Measurements from ENCODE around the gene TCF12. TPM values are rescaled to one million over a fixed set of nuclear protein-coding genes. Genes with fewer than 3 reads are reported as not detected.

TCF12 gene
- total RNA-seq, 1 donor from 2014 or later = 106 TPM

DNA sequence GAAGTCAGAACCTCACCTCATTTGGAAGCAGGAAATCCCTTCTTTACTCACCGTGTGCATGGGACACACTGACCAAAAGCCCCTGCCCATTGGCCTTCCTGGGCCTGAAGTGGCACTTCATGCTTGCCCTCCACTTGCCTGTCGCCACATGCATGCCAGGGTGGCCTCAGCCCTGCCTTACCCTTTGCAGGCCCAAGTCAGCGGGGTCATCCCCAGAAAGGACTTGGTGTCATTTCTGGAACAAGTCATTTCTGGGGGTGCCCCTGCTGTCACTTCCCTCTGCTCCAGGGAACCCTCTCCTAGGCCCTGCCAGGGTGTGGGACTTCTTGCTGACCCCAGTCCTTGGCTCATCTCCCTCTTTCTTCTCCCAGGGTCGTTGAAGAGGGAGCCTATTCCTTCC, 398.0 kb downstream of the TCF12 start:
- DNase-seq (ENCODE audit: low spot score) = peak; percentile 55
- Mint-ChIP-seq H3K27me3 (ENCODE audit: low read depth) (no peaks in the 10 kb centered on the region), H3K4me1 (ENCODE audit: low read depth) (peaks cover 14% of the 10 kb centered on the region), H3K27ac (ENCODE audit: unreplicated experiment) (no peak overlapping the region), H3K4me3 (ENCODE audit: unreplicated experiment) (no peak overlapping the region), H3K9me3 (ENCODE audit: low read depth) (no peaks in the 10 kb centered on the region), H3K36me3 (ENCODE audit: low read depth) (no peaks in the 10 kb centered on the region)
- TF ChIP-seq, protein P1, sequence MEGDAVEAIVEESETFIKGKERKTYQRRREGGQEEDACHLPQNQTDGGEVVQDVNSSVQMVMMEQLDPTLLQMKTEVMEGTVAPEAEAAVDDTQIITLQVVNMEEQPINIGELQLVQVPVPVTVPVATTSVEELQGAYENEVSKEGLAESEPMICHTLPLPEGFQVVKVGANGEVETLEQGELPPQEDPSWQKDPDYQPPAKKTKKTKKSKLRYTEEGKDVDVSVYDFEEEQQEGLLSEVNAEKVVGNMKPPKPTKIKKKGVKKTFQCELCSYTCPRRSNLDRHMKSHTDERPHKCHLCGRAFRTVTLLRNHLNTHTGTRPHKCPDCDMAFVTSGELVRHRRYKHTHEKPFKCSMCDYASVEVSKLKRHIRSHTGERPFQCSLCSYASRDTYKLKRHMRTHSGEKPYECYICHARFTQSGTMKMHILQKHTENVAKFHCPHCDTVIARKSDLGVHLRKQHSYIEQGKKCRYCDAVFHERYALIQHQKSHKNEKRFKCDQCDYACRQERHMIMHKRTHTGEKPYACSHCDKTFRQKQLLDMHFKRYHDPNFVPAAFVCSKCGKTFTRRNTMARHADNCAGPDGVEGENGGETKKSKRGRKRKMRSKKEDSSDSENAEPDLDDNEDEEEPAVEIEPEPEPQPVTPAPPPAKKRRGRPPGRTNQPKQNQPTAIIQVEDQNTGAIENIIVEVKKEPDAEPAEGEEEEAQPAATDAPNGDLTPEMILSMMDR (IDR thresholded peaks at IDR 0.05) = no peak

DNA sequence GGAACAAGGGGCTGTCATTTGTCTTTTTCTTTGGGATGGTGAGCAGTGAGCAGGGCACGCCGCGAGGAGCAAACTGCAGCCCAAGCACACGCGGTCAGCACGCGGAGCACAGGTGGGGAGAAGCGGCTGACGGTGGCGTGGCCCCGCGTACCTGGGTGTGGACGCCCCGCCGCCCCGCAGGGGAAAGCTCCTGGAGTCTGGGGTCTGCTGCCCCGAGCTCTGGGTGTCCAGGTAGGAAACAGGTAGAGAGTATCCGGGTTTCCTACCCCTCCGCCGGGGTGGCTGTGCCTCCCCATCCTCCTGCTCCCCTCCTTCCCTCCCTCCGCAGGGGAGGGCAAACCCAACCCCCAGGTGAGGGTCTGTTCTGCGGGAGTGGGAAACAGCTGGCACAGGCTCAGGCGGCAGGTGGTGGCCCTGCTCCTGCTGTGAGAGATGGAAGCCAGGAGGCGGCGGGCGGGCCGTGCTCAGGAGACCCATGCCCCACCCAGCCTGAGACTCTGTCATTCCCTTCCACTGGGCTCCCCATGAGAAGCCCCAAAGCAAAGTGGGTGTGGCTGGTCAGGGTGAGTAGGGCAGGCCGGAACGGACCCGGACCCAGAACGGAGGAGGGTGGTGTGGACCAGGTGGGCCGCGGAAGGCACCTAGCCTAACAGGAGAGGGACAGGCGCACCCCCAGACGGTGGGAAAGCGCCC, 400.9 kb downstream of the TCF12 start:
- peaks cover 19% of the 10 kb centered on the region for H3K4me1 Mint-ChIP-seq (ENCODE audit: low read depth)
- TF ChIP-seq, protein P1 (IDR thresholded peaks at IDR 0.05) = no peak
- DNase-seq (ENCODE audit: low spot score) = peak; percentile 86
- no peaks in the 10 kb centered on the region for H3K36me3 Mint-ChIP-seq (ENCODE audit: low read depth)
- H3K27me3 Mint-ChIP-seq (ENCODE audit: low read depth) = no peaks in the 10 kb centered on the region
- no peaks in the 10 kb centered on the region for H3K9me3 Mint-ChIP-seq (ENCODE audit: low read depth)
- H3K4me3 Mint-ChIP-seq (ENCODE audit: unreplicated experiment) = no peak overlapping the region
- no peak overlapping the region for H3K27ac Mint-ChIP-seq (ENCODE audit: unreplicated experiment)

DNA sequence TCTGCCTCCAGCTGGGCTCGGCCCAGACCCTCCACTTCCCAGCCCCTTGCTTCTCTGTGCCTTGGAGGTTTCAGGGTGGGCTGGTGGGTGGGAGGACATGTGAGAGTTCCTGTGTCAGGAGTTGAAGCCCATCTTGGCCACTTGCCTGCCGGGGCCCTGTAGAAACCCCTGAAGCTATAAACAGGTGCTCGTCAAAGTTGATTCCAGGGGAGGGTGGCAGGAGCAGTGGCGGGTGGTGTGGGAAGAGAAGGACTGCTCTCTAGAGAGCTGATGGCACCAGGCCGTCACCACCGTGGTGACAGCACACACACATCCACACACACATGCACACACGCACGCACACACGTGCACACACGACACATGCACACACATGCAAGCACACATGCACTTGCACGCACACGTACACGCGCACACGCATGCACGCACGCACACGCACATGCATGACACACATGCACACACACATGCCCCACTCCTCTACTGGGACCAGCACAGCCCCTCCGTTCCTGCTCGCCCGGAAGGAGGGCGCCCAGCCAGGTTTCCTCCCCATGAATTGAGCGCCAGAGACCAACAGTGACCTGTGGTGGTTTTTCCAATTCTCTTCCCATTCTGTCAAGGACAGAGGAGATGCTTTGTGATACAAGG, 401.6 kb downstream of the TCF12 start:
- DNase-seq (ENCODE audit: low spot score) = peak; percentile 77
- H3K27me3 Mint-ChIP-seq (ENCODE audit: low read depth) = no peaks in the 10 kb centered on the region
- TF ChIP-seq, protein P1 (IDR thresholded peaks at IDR 0.05) = no peak
- no peaks in the 10 kb centered on the region for H3K9me3 Mint-ChIP-seq (ENCODE audit: low read depth)
- no peak overlapping the region for H3K4me3 Mint-ChIP-seq (ENCODE audit: unreplicated experiment)
- H3K36me3 Mint-ChIP-seq (ENCODE audit: low read depth) = no peaks in the 10 kb centered on the region
- H3K4me1 Mint-ChIP-seq (ENCODE audit: low read depth) = peaks cover 24% of the 10 kb centered on the region
- H3K27ac Mint-ChIP-seq (ENCODE audit: unreplicated experiment) = peak overlapping the region; percentile 99

DNA sequence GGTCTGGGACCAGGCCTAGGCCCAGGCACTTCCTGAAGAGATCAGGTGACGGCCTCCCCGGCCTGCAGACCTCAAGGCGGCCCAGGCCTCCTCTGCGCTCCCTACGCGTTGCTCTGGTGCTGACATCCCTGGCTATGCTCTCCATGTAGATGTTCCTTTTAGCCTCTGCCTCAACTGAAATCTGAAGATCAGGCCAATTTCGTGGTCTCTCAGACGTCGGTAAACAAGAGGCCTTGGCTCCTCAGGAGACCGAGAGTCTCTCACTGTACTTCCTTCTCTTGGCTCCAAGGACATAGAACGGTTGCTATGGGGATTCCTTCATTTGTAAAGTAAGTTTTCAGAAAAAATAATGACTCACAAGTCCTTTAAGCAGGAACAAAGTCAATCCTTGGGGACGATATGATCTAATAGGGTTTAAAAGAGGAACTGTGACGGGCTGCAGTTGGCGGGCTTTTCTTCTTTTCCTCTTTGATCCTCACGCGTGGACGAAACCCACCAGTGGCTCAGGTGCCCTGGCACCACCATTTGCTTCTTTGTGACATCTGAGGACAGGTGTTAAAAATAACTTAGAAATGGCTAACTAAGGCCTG, 402.3 kb downstream of the TCF12 start:
- Mint-ChIP-seq H3K9me3 (ENCODE audit: low read depth) (no peaks in the 10 kb centered on the region), H3K27me3 (ENCODE audit: low read depth) (no peaks in the 10 kb centered on the region), H3K4me3 (ENCODE audit: unreplicated experiment) (no peak overlapping the region), H3K4me1 (ENCODE audit: low read depth) (peaks cover 24% of the 10 kb centered on the region), H3K36me3 (ENCODE audit: low read depth) (no peaks in the 10 kb centered on the region), H3K27ac (ENCODE audit: unreplicated experiment) (peak overlapping the region; percentile 99)
- TF ChIP-seq, protein P1 (IDR thresholded peaks at IDR 0.05) = no peak
- DNase-seq (ENCODE audit: low spot score) = peak; percentile 69

DNA sequence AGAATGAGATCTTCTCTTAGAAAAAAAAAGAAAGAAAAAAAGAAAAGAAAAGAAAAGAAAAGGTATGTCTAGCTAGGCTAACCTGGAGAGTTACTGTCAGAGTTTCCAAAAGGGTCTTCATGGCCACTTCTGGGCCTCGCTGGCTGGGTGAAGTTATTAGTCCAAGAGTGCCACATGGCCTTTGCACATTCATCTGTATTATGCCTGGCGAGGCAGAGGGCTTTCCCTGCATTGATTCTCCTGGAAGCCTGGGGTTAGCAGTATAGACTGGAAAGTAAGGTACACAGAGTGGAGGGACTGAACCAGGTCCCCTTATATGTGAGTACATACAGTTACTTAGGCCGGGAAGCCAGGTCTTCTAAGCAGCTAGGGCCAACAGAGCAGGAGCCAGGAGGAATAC, 403.0 kb downstream of the TCF12 start:
- no peak for DNase-seq (ENCODE audit: low spot score)
- H3K27me3 Mint-ChIP-seq (ENCODE audit: low read depth) = no peaks in the 10 kb centered on the region
- TF ChIP-seq, protein P1 (IDR thresholded peaks at IDR 0.05) = no peak
- H3K27ac Mint-ChIP-seq (ENCODE audit: unreplicated experiment) = peak overlapping the region; percentile 99
- no peaks in the 10 kb centered on the region for H3K36me3 Mint-ChIP-seq (ENCODE audit: low read depth)
- H3K4me1 Mint-ChIP-seq (ENCODE audit: low read depth) = peaks cover 24% of the 10 kb centered on the region
- no peaks in the 10 kb centered on the region for H3K9me3 Mint-ChIP-seq (ENCODE audit: low read depth)
- no peak overlapping the region for H3K4me3 Mint-ChIP-seq (ENCODE audit: unreplicated experiment)

All from chondrocyte (in vitro differentiated cells).